VCaP (cell line): ENCODE data around the gene INCENP.
A peak's percentile ranks its signal among the peaks of the same experiment; 100 is the strongest.
"Not testable (repeated sequence)": the region's sequence is repeated elsewhere in the genome, so short reads cannot be mapped to it uniquely, and the experiment has no call there.

Experiments used
- H3K27ac ChIP-seq: fragments of 450-650 bp; 2 replicates; pipeline ENCODE4 v1.5.1; 2017
- TF ChIP-seq, protein P1 (sequence below): fragments of 450-650 bp; conservative IDR thresholded peaks from 2 replicates; pipeline ENCODE4 v1.5.1; 2017; ENCODE audit warnings: mild to moderate bottlenecking, moderate library complexity

Gene INCENP

DNA sequence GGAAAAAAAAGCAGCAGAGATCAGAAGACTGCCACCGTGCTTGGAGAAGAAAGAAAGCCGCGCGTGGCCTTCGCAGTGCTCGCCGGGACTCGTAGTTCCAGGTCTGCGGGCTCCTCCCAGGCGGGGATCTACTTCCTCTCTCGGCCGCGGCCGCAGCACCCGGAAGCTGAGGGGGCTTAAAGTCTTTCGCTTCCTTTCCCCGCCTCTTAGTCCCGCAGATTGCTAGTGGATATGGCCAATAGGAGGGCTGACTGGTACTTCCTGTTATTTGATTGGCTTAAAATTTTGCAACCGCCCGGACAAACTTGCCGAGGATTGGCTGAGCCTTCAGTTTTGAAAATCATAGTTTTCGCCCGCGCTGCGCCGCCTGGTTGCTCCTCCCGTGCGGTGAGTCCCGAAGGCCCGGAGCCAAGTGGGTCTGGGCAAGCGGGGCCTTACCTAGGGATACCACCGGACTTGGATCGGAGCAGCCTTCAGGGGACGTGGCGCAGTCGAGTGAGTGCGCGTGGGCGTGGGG, at the start of gene INCENP:
TSS of gene INCENP (plus strand) at position 343 of the 517 bp plus-strand sequence. CDS start 4,151 bp downstream, outside the sequence.
- TF ChIP-seq, protein P1, sequence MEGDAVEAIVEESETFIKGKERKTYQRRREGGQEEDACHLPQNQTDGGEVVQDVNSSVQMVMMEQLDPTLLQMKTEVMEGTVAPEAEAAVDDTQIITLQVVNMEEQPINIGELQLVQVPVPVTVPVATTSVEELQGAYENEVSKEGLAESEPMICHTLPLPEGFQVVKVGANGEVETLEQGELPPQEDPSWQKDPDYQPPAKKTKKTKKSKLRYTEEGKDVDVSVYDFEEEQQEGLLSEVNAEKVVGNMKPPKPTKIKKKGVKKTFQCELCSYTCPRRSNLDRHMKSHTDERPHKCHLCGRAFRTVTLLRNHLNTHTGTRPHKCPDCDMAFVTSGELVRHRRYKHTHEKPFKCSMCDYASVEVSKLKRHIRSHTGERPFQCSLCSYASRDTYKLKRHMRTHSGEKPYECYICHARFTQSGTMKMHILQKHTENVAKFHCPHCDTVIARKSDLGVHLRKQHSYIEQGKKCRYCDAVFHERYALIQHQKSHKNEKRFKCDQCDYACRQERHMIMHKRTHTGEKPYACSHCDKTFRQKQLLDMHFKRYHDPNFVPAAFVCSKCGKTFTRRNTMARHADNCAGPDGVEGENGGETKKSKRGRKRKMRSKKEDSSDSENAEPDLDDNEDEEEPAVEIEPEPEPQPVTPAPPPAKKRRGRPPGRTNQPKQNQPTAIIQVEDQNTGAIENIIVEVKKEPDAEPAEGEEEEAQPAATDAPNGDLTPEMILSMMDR = no peak

GRCh38 chr11:62075438-62075837, 48.4 kb upstream of the INCENP start:
- no peak overlapping the region for H3K27ac ChIP-seq
- TF ChIP-seq, protein P1 = no peak

More for the DNA sequence above, at the start of gene INCENP:
- peak within 1 kb of the TSS; percentile 71 for H3K27ac ChIP-seq

DNA sequence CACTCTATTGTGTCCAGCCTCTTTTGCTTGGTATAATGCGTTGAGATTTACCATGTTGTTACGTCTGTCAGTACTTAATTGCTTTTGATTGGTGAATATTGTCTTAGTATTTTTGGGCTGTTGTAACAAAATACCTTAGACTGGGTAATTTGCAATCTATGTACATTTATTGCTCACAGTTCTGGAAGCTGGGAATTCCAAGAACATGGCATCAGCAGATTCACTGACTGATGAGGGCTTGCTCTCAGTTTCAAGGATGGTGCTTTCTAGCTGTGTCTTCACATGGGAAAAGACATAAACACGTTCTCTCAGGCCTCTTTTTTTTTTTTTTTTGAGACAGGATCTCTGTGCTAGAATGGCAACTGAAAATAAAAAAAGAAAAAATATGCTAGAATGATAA, 46.7 kb upstream of the INCENP start:
- no peak overlapping the region for H3K27ac ChIP-seq
- TF ChIP-seq, protein P1 = no peak

GRCh38 chr11:62081378-62082291, 42.2 kb upstream of the INCENP start:
- H3K27ac ChIP-seq = peak overlapping the region; percentile 78
- TF ChIP-seq, protein P1 = peak; percentile 94

GRCh38 chr11:62082292-62082657, 41.5 kb upstream of the INCENP start:
- H3K27ac ChIP-seq = peak overlapping the region; percentile 78
- TF ChIP-seq, protein P1 = peak; percentile 62

DNA sequence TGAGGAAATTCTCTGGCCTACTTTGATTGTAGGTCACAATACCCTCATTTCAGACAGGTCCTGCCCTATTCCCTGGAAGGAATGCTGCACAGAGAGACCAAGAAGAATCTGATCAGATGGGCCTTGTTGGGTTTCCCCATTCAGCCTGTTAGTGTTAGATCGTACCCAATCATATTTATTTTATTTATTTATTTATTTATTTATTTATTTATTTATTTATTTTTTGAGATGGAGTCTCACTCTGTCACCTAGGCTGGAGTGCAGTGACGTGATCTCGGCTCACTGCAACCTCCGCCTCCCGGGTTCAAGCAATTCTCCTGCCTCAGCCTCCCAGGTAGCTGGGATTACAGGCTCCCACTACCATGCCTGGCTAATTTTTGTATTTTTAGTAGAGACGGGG, 39.0 kb upstream of the INCENP start:
- H3K27ac ChIP-seq = not testable (repeated sequence)

DNA sequence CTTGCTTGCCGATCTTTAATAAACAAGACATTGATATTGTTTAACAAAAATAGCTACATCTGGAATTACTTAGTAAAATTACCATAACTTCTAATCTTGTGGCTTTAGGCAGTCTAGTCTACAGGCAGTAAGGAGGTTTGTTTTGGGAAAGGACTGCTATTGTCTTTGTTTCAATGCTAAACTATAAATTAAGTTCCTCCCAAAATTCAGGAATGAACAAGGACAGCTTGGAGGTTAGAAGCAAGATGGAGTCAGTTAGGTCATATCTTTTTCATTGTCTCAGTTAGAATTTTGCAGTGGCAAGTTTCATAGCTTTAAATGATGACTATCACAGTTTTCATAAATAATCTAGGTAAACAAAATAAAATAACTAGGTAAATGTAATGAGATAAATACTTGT, 36.1 kb upstream of the INCENP start:
- TF ChIP-seq, protein P1 = no peak
- no peak overlapping the region for H3K27ac ChIP-seq
